Natural killer cell (primary cell): Measurements from ENCODE around the gene CDKN1C. TPM values are rescaled to one million over a fixed set of nuclear protein-coding genes. Genes with fewer than 3 reads are reported as not detected.

Source experiments
- ATAC-seq, 3 donors: fragments of 150-1000 bp in 2 of 3; fragments of 200-7000 bp in 1 of 3; cut with Tn5 transposase; 1 replicate in 1 of 3; 2 replicates in 2 of 3; pipeline ENCODE4 v1.10.0; 2021; ENCODE audit warnings: mild to moderate bottlenecking in 2 of 3, moderate library complexity in 2 of 3
- DNase-seq, 2 donors: peaks; one replicate each; pipeline versions ENCODE4 v3.0.0 to v3.0.0-alpha.2; 2013 to 2021; ENCODE audit warnings: mixed read lengths in 1 of 2
- H3K27ac ChIP-seq: one replicate; pipeline ENCODE4 v1.5.1; 2013; ENCODE audit warnings: mild to moderate bottlenecking, low read length
- H3K27me3 ChIP-seq: one replicate; pipeline ENCODE4 v1.6.1; 2013; ENCODE audit warnings: low read length; ENCODE audit not compliant: control insufficient read depth, insufficient read depth
- H3K36me3 ChIP-seq: one replicate; pipeline ENCODE4 v1.6.1; 2013; ENCODE audit warnings: low read length; ENCODE audit not compliant: control insufficient read depth, insufficient read depth
- H3K4me1 ChIP-seq: one replicate; pipeline ENCODE4 v1.6.1; 2013; ENCODE audit warnings: low read length; ENCODE audit not compliant: control insufficient read depth, insufficient read depth
- H3K4me3 ChIP-seq: one replicate; pipeline ENCODE4 v1.5.1; 2013; ENCODE audit warnings: low read length
- H3K9me3 ChIP-seq: one replicate; pipeline ENCODE4 v1.6.1; 2013; ENCODE audit warnings: low read length; ENCODE audit not compliant: control insufficient read depth, insufficient read depth
- H3K27ac Mint-ChIP-seq, 2 donors: one replicate each; pipeline ENCODE4 v1.8.0; 2022; ENCODE audit warnings: mild to moderate bottlenecking in 2 of 2, mixed read lengths in 2 of 2, moderate library complexity in 1 of 2
- H3K27me3 Mint-ChIP-seq, 2 donors: one replicate each; pipeline ENCODE4 v1.8.0; 2022; ENCODE audit warnings: low read depth in 2 of 2, mixed read lengths in 2 of 2
- H3K36me3 Mint-ChIP-seq: one replicate; pipeline ENCODE4 v1.8.0; 2022; ENCODE audit warnings: mixed read lengths
- H3K4me1 Mint-ChIP-seq, 2 donors: one replicate each; pipeline ENCODE4 v1.8.0; 2022; ENCODE audit warnings: mixed read lengths in 2 of 2
- H3K4me3 Mint-ChIP-seq: one replicate; pipeline ENCODE4 v1.8.0; 2022; ENCODE audit warnings: mild to moderate bottlenecking, moderate library complexity, mixed read lengths
- H3K9me3 Mint-ChIP-seq, 2 donors: one replicate each; pipeline ENCODE4 v1.8.0; 2022; ENCODE audit warnings: mixed read lengths in 2 of 2
- CTCF ChIP-seq: fragments of 200-600 bp; IDR thresholded peaks from one replicate; pipeline ENCODE4 v1.8.0; 2022; ENCODE audit warnings: antibody characterized with exemption
- WGBS: methylation state at CpG from one replicate; pipeline ENCODE4 v1.1.7; 2013; ENCODE audit warnings: missing lambda C conversion rate; ENCODE audit not compliant: insufficient coverage; 5-methylcytosine and 5-hydroxymethylcytosine counted together
- intact Hi-C: fragments of 100-400 bp; cut with micrococcal nuclease; formaldehyde crosslinking; loops from one replicate; pipeline ENCODE4 v1.14.2; 2022
- total RNA-seq, 4 donors: library from RNA; stranded (reverse); fragments of 120-200 nt in 1 of 4; gene quantifications; one replicate each; pipeline versions ENCODE4 v1.2.3 to v1.2.4, GENCODE V29; 2013 to 2022

The CDKN1C gene
- total RNA-seq, 3 donors from 2014 or later (not counting 1 experiment from before 2014, with no cell fraction given) = 2.6 to 27.9 (median 6.3) TPM

DNA sequence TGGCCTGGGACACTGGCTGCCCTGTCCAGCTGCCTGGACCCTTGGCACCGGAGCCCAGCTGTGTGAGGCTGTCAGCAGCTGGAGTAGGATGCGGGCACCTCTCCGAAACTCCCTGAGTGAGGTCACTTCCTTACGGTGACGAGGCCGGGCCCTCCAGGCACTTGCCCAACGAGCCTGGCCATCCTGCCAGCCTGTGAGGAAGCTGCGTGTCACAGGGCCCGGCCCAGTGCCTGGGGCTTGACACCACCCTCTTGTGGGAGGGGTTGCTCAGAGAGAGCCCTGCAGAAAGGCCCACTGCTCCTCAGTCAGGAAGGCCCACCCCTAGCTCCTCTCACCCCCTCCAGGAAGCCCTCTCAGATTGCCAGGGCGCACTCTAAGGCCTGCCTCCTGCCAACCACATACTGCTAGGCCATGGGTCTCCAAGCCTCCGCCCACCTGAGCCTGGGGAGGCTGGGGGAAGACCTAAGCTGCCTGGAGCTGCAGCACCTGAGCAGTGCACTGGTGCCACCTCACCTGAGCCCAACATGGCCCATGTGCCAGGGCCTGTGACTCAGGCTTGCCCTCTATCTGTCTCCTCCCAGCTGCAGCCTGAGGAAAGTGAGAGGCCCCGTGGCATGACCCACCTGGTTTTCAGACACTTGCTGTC lies 47.9 kb upstream of the CDKN1C start:
- Histone ChIP-seq H3K27ac (peak overlapping the region; percentile 46), H3K4me3 (no peak overlapping the region), H3K4me1 (peaks cover 38% of the 10 kb centered on the region), H3K27me3 (peaks cover 18% of the 10 kb centered on the region), H3K9me3 (peaks cover 9% of the 10 kb centered on the region), H3K36me3 (no peaks in the 10 kb centered on the region)
- peak overlapping the region; percentile 67 to 82 for H3K27ac Mint-ChIP-seq
- no peak overlapping the region for H3K4me3 Mint-ChIP-seq
- ATAC-seq = peak; percentile 73 to 88 (median 78)
- peaks cover 0 to 10% of the 10 kb centered on the region in 2 donors for H3K27me3 Mint-ChIP-seq
- no peak for TF ChIP-seq CTCF
- peaks cover 8 to 12% of the 10 kb centered on the region in 2 donors for H3K9me3 Mint-ChIP-seq
- 32% methylated on average over 12 of the region's 12 CpGs for WGBS
- H3K36me3 Mint-ChIP-seq = peaks cover 9% of the 10 kb centered on the region
- DNase-seq = peak; percentile 65 to 72
- peaks cover 6 to 34% of the 10 kb centered on the region in 2 donors for H3K4me1 Mint-ChIP-seq
- intact Hi-C loops = loop anchor here (5.0 kb wide), 2 partner anchors 36 to 59 kb away; partner anchors contain the start of gene NAP1L4

DNA sequence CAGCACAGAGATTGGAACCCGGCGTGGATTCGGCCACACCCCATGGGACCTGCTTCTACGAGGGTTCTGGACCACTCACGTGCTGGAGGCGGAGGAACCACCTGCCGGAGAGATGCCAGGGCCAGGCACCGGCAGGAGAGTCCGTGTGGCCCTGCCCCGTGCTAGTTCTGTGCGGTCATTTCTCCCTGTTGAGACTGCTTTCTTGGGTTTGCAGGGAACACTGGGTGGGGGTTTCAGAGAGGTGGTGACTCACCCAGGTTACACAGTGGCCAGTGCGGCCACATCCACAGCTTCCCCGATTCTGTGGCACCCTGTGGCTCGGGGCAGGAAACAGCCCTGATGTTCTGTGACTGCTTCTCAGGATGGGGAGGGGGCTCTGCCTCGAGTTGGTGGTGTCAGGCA lies 47.3 kb upstream of the CDKN1C start:
- WGBS = 67% methylated on average over 15 of the region's 15 CpGs
- no peak for TF ChIP-seq CTCF
- H3K4me3 ChIP-seq = no peak overlapping the region
- DNase-seq (peak; percentile 37 to 51), ATAC-seq (peak; percentile 17 to 56 (median 19))
- H3K9me3 ChIP-seq = peaks cover 7% of the 10 kb centered on the region
- Mint-ChIP-seq H3K27me3 (peaks cover 6 to 15% of the 10 kb centered on the region in 2 donors), H3K4me3 (no peak overlapping the region), H3K27ac (peak overlapping the region; percentile 31 to 82), H3K36me3 (peaks cover 7% of the 10 kb centered on the region), H3K9me3 (peaks cover 5 to 6% of the 10 kb centered on the region in 2 donors), H3K4me1 (peaks cover 12 to 34% of the 10 kb centered on the region in 2 donors)
- H3K27ac ChIP-seq = peak overlapping the region; percentile 46
- H3K27me3 ChIP-seq = peaks cover 25% of the 10 kb centered on the region
- intact Hi-C loops = loop anchor here (5.0 kb wide), 2 partner anchors 36 to 59 kb away; partner anchors contain the start of gene NAP1L4
- peaks cover 44% of the 10 kb centered on the region for H3K4me1 ChIP-seq
- no peaks in the 10 kb centered on the region for H3K36me3 ChIP-seq

DNA sequence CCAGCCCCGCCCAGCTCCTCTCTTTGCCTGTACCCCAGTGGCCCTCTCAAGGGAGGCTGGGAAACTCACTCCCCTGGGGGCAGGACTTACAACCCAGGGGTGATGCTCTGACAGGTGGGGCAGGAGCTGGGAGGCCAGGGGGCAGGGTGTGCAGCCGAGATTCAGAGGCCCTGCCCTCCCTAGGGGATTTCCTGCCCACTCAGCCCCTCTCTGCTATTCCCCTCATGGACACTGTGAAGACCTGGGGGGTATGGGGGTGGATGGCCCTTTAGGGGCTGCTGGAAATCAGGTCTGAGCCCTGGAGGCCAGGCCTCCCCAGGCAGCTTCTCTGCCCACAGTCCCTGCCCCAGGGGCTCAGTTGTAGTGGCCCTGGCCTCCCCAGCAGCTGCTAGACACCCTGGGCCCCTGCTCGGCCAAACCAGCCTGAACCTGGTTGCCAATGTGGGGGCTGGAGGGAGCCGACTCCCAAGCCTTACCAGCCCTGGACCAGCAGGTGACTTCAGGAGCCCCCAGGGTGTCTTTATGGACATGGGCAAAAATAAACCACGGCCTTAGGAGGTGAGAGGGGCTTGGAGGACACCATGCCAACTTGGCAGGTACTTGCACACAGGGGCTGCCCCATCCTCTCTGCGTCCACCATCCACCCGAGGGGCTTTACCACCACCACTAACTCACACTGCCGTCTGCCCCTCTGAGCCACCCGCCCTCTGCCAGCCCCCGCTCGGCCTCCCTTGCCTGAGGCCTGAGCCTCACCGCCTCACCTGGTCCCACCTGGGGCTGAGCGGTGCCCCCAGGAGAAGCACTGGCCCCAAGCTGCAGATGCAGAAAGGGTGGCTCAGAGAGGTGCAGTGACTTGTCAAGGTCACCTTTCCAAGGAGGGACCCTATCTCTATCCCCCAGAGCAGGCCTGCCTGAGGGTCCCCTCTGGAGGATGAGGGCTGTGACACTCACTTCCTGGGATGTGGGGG lies 46.5 kb upstream of the CDKN1C start:
- no peak for ATAC-seq
- H3K27ac ChIP-seq = no peak overlapping the region
- peaks cover 10 to 22% of the 10 kb centered on the region in 2 donors for H3K27me3 Mint-ChIP-seq
- peaks cover 31% of the 10 kb centered on the region for H3K27me3 ChIP-seq
- peak overlapping the region in 1 of 2 donors; percentile 82 for H3K27ac Mint-ChIP-seq
- H3K4me1 ChIP-seq = peaks cover 50% of the 10 kb centered on the region
- H3K36me3 Mint-ChIP-seq = no peaks in the 10 kb centered on the region
- TF ChIP-seq CTCF = no peak
- no peaks in the 10 kb centered on the region for H3K9me3 Mint-ChIP-seq
- 80% methylated on average over 13 of the region's 13 CpGs for WGBS
- peaks cover 17 to 39% of the 10 kb centered on the region in 2 donors for H3K4me1 Mint-ChIP-seq
- H3K4me3 Mint-ChIP-seq = no peak overlapping the region
- H3K9me3 ChIP-seq = no peaks in the 10 kb centered on the region
- intact Hi-C loops = loop anchor here (2.0 to 5.0 kb wide), 3 partner anchors 35 to 399 kb away; partner anchors contain the start of gene NAP1L4
- no peak for DNase-seq
- no peak overlapping the region for H3K4me3 ChIP-seq
- H3K36me3 ChIP-seq = no peaks in the 10 kb centered on the region
